Stimulated activated CD4-positive, alpha-beta T cell treated with anti-CD3 and anti-CD28 coated beads, Interleukin-1b, Interleukin-23, amount 100 ng/mL, for 1 hour (primary cell): ENCODE measurements around the gene PDZRN4.
"Not testable (repeated sequence)": the region's sequence is repeated elsewhere in the genome, so short reads cannot be mapped to it uniquely, and the experiment has no call there.

Experiments
- DNase-seq, 2 donors: peaks; one replicate each; pipeline ENCODE4 v3.0.0-alpha.2; 2020; ENCODE audit warnings: low read depth in 2 of 2

The PDZRN4 gene

DNA sequence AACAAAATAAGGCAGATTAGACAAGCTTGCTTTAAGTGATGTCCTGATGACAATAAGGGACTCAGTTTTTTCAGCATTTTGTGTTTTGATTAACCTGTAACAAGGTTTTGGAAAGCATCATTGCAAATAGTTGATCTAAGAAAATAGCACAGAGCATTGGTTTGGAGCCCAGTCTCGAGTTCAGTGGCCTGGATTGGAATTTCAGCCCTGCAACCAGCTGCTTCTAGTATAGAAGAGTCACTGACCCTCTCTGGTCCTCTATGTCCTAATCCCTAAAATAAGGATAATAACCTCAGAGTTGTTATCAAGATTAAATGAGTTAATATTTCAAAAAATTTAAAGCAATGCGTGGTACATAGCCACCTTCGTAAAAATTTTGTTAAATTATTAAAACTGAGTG, 25.5 kb downstream of the PDZRN4 start:
- no peak for DNase-seq

DNA sequence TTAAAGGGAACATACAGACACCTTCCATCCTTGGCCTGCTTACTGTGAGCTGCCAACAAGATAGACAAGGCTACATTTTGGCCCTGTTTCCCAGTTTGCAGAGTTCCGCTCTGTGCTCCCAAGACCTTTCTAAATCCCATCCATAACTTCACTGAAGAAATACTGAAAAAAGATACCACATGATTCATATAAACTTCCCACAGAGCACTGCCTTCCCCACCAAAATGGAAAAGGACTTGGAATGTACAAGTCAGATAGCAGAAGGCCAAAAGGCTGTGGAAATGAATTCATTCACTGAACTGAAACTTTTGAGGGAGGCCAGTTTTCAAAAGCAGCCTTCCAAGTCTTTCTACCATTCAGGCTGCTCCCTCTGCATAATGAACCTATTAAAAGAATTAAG, 29.6 kb downstream of the PDZRN4 start:
- DNase-seq: no peak

GRCh38 chr12:41220931-41221330, 32.8 kb downstream of the PDZRN4 start:
- no peak for DNase-seq

- DNase-seq: no peak
Observed at GRCh38 chr12:41221491-41221890, 33.4 kb downstream of the PDZRN4 start.

GRCh38 chr12:41223600-41223999, 35.5 kb downstream of the PDZRN4 start:
- DNase-seq: no peak

DNA sequence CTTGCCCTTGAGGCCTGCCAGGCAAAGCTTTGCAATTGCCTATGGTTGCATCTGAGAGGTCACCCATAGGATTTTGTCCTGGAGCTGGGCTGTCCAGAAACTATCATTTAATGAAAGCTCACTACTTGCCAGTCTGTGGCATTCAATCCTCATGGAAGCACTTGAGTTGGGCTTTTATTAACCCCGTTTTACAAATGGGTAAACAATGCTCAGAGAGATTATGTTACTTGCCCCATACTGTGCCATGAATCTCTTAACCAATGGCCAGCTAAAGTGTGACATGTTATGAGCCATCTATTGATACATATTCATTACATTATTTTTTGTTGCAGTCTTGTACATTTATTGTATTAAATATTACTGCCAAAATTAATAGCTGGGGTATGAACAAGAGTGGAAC, 35.9 kb downstream of the PDZRN4 start:
- DNase-seq: no peak

GRCh38 chr12:41225179-41225578, 37.1 kb downstream of the PDZRN4 start:
- no peak for DNase-seq

DNA sequence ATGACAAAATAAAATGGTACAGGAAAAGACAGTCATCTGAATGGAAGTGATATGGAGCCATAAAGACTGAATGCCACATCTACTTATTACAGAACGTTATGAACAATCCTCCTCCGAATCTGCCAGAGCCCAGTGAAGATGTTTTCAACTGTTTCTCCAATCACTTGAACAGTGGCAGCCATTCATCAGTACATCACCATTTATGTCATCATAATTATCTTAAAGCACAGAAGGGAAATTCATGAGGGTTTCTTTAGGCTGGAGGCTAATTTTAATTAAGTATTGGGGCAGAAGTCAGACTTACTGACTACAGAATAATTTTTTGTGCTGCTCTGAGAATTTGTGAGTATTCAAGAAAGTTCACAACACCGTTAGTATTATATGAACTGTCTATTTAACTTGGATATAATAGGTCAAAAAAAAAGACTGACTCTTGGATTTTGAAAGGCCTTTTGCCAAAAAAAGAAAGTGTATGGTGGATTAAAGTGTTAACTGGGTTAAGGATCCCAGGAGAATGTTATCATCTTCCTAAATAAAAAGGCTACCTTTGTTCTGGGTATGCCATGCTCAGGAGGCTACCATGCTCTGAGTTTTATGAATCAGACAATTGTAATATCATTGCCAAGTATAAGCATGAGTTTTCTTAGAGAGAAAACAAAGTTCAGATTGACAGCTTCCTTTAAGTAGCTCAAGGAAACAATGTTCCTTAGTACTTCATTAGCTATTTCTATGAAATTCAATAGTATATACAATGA, 40.1 kb downstream of the PDZRN4 start:
- DNase-seq: no peak

DNA sequence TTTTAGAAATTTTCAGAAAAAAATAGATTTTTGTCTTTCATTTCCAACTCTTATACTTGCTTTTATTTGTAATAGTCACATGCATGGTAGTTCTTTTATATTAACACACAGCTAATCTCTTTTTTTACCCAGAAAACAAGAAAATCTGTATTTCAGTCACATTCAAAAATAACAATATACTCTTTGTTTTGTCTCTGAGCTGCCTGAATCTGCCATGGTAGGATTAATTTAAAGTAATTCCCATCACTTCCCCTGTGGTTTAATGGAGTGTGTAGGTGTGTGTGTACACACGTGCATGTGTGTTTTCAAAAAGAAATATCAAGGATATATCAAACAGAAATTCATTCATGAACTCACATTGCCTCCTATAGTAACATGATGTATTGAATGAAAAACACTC, 42.6 kb downstream of the PDZRN4 start:
- no peak for DNase-seq

- DNase-seq: no peak
Observed at GRCh38 chr12:41234692-41235091, 46.6 kb downstream of the PDZRN4 start.

DNA sequence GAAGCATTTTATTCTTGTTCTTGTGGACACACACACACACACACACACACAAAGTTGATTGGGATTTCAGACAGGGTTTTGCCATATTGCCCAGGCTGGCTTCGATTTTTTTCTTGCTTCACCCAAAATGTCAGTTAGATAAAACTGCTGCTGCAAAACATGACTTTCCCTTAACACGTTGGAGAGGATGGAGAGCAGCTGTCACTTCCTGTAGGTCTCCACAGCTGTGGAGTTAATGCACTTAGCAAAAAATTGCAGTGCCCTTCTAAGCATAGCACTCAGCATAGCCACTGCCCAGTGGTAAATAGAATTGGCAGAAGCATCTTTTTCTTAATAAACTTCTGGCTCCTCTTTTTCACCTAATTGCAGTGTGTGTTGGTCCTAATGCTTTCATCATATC, 54.5 kb downstream of the PDZRN4 start:
- DNase-seq: no peak

DNA sequence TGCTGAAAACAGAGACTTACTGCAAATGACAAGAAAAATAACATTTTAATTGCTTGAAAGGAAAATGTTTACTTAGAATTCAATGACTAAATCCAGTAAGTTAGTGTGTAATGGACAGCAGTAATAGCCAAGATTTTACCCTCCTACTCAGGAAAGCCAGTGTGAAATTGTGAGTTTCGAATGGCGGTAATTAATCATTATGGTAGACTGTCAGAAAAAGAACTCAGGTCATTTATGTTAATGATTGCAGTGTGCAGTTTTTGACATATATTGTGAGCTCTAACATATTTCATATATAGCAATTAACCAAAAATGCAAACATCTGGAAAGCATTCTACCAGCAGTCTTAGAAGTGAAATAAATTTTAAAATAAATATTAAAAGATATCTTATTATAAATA, 60.3 kb downstream of the PDZRN4 start:
- no peak for DNase-seq

DNA sequence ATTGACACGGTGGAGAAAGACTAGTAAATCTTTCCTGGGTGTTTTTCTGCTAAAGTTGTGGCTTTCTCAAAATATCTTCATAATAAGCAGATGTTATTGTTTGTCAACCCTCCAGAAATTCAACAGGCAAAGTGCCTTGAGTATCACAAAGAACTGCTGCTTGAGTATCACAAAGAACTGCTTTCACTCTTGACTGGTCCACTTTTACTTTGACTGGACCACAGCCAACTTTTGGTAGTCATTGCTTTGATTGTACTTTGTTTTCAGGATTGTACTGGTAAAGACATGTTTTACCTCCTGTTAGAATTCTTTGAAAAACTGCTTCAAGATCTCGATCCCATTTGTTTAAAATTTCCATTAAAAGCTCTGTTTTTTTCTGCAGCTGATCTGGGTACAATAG, 62.6 kb downstream of the PDZRN4 start:
- no peak for DNase-seq

GRCh38 chr12:41254004-41254914, 66.1 kb downstream of the PDZRN4 start:
- no peak for DNase-seq

DNA sequence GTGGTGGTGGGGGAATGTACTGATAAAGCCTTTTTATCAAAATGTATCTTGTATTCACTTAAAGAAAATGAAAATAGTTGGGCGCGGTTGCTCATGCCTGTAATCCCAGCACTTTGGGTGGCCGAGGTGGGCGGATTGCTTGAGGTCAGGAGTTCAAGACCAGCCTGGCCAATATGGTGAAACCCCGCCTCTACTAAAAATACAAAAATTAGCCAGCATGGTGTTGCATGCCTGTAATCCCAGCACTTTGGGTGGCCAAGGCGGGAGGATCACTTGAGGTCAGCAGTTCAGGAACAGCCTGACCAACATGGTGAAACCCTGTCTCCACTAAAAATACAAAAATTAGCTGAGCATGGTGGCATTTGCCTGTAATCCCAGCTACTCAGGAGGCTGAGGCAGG, 75.1 kb downstream of the PDZRN4 start:
- DNase-seq: not testable (repeated sequence)

DNA sequence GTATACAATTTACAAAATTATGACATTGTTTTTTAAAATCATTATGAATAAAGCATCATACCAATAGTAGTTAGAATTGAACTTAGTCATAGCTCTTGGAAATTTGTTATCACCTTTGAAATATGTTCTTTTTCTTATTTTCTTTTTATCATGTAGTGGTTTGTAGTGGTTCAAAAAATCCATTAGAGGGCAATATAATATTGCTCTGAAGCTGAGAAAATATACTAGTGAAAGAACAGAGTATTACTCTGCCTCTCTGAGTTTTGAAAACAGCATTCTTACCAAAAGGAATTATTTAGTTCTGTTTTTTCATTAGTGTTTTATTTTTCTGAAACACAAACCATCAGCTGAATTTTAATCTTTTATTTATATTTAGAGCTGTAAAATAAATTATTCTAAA, 76.2 kb downstream of the PDZRN4 start:
- no peak for DNase-seq

DNA sequence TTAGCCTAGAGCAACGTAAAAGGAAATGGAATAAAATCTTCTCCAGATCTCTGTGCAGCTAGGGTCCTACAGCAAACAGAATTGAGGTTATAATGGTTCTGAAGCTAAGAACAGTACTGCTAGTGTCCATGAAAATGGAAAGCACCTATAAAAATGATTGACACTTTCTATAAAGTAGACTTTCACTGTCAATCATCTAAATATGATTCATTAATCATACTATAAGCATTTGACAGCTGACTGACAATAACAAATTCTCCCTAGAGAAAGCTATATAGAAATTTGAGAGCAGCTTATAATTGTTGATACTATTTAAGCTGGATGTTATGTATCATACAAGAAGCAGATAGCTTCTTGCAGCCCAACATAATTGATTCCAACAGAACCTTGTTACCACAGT, 80.9 kb downstream of the PDZRN4 start:
- no peak for DNase-seq

DNA sequence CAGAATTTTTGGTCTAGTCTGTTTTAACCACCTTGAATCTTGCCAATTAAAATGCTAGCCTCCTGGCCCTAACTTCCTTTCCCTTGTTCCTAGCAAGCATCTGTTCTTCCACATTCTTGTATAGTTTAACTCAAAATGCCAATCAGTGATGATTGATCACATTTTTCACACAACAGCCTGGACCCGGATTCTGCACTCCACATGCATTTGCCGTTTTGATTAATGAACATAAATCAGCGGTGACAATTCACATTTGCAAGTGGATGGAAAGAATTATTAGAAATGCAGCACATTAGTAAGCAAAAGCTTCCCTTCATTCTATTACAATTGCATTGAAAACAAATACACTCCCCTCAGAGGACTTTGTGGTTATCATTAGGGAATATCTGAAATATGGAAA, 83.4 kb downstream of the PDZRN4 start:
- no peak for DNase-seq

DNA sequence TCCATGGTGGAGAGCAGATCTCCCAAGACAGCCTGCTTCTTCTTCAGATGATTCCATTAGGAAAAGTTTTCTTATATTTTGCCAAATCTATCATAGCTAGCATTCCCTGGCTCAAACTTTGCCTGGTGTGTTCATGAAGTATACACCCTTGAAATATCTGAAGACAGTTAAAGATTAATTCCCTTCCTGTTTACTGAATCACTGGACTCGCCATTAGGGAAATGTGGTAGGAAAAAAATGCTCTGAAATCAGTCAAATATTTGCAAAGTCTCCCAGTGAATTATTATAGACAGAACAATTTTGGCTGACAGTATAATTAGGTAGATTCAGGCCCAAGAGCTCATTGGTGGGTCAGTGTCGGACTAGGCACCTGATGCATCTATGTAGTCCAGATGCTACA, 86.5 kb downstream of the PDZRN4 start:
- no peak for DNase-seq

- DNase-seq: no peak
Observed at GRCh38 chr12:41277100-41277945, 89.2 kb downstream of the PDZRN4 start.

DNA sequence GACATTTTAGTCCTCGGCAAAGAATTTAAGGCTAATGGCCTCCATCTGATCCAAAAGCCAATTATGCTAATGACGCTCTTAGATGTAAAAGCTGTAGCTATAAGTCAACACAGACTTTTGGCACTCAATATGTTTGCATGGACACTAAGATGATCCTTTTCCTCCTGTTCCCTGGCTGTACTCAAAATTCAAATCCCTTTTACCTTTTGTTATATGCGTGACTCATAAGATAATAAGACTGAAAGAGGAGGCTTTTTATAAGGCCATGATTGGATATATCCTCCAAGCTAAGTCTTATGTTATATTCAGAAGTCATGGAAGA, 89.8 kb downstream of the PDZRN4 start:
- no peak for DNase-seq

DNA sequence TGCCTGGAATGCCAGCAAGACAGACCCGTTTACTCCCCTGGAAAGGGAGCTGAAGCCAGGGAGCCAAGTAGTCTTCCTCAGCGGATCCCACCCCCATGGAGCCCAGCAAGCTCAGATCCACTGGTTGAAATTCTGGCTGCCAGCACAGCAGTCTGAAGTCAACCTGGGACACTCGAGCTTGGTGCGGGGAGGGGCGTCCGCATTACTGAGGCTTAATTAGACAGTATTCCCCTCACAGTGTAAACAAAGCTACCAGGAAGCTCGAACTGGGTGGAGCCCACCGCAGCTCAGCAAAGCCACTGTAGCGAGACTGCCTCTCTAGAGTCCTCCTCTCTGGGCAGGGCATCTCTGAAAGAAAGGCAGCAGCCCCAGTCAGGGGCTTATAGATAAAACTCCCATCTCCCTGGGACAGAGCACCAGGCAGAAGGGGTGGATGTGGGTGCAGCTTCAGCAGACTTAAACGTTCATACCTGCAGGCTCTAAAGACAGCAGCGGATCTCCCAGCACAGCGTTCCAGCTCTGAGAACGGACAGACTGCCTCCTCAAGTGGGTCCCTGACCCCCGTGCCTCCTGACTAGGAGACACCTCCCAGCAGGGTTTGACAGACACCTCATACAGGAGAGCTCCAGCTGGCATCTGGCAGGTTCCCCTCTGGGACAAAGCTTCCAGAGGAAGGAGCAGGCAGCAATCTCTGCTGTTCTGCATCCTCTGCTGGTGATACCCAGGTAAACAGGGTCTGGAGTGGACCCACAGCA, 92.4 kb downstream of the PDZRN4 start:
- DNase-seq: not testable (repeated sequence)
